ENCODE measurements around the gene STAT5A.
"Not testable (repeated sequence)": the region's sequence is repeated elsewhere in the genome, so short reads cannot be mapped to it uniquely, and the experiment has no call there.

GRCh38 chr17:42297775-42298174 is 9.5 kb downstream of the STAT5A start:
- TF ChIP-seq GTF2B (IDR thresholded peaks at IDR 0.05; ENCODE audit: extremely low read depth, insufficient read length); CTCF (IDR thresholded peaks at IDR 0.05 in 2 of 3, conservative IDR thresholded peaks at IDR 0.05 in 1 of 3; ENCODE audit: insufficient read depth in 2 of 3, low read depth in 1 of 3, low read length in 3 of 3); SRSF9 (IDR thresholded peaks at IDR 0.05; ENCODE audit: borderline replicate concordance, low read depth, low read length); ZFP1 (CRISPR knock-in tag; IDR thresholded peaks at IDR 0.05); RFX5 (IDR thresholded peaks at IDR 0.05; ENCODE audit: low read depth, low read length); NFYB (IDR thresholded peaks at IDR 0.05; ENCODE audit: extremely low read depth, insufficient read length): not testable (repeated sequence)
- TF ChIP-seq, protein P1, sequence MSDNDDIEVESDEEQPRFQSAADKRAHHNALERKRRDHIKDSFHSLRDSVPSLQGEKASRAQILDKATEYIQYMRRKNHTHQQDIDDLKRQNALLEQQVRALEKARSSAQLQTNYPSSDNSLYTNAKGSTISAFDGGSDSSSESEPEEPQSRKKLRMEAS (CRISPR knock-in tag; IDR thresholded peaks at IDR 0.05), result not testable (repeated sequence)

Data from K562 (cell line).